Esophagus squamous epithelium (tissue), 4 donors: ENCODE results near the gene ADGRV1.

Experiments
- CTCF ChIP-seq, 6 experiments: fragments of 450-650 bp in 4 of 6; fragments of 200-600 bp in 2 of 6; sonication (generic) in 2 of 6; IDR thresholded peaks; one replicate each; pipeline ENCODE4 v1.5.1; 2016 to 2019; ENCODE audit warnings: antibody characterized with exemption in 6 of 6, mild to moderate bottlenecking in 4 of 6, moderate library complexity in 4 of 6
- POLR2A ChIP-seq, 4 donors: fragments of 450-650 bp; IDR thresholded peaks; one replicate each; pipeline ENCODE4 v1.6.1; 2017; ENCODE audit warnings: antibody characterized with exemption in 4 of 4, mild to moderate bottlenecking in 4 of 4, moderate library complexity in 3 of 4

DNA sequence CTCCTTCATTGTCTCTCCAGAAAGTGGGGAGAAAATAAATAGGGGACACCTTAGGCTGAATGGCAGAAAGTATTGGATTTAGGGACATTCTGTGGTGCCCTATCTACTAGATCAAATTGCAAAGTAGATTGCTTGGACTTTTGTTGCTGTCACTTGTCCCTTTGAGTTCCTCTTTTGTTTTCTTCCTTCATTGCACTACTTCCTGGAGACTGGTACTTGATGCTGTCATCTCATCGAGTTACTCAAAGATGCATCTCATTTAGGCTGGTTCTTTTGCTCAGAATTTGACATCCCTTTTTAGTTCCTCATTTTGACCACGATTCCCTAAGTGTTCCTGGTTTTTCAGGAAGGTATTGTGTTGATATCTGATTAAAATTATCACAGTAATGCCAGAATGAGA is 137.6 kb downstream of the ADGRV1 start:
- TF ChIP-seq POLR2A (IDR thresholded peaks at IDR 0.05) (no peak), CTCF (IDR thresholded peaks at IDR 0.05) (no peak)
